ENCODE results near the gene TMEM247.

The TMEM247 gene

GRCh38 chr2:46479265-46479664, at the start of gene TMEM247:
TSS of gene TMEM247 (plus strand) at chr2:46479565.
- H3K4me3 ChIP-seq (ENCODE audit: low read depth, low read length), result no peak within 1 kb of the TSS
- no peak for DNase-seq (ENCODE audit: low read depth)
- TF ChIP-seq CTCF (IDR thresholded peaks at IDR 0.05; ENCODE audit: low read depth, low read length, missing control alignments), result no peak

GRCh38 chr2:46430413-46430812, 49.0 kb upstream of the TMEM247 start:
- DNase-seq (ENCODE audit: low read depth), result no peak
- no peak overlapping the region for H3K4me3 ChIP-seq (ENCODE audit: low read depth, low read length)
- TF ChIP-seq CTCF (IDR thresholded peaks at IDR 0.05; ENCODE audit: low read depth, low read length, missing control alignments), result no peak

- no peak for TF ChIP-seq CTCF (IDR thresholded peaks at IDR 0.05; ENCODE audit: low read depth, low read length, missing control alignments)
- no peak overlapping the region for H3K4me3 ChIP-seq (ENCODE audit: low read depth, low read length)
- no peak for DNase-seq (ENCODE audit: low read depth)
These were observed 48.4 kb upstream of the TMEM247 start for GRCh38 chr2:46430992-46431391.

- no peak for TF ChIP-seq CTCF (IDR thresholded peaks at IDR 0.05; ENCODE audit: low read depth, low read length, missing control alignments)
- H3K4me3 ChIP-seq (ENCODE audit: low read depth, low read length), result no peak overlapping the region
- DNase-seq (ENCODE audit: low read depth), result no peak
These were observed 47.7 kb upstream of the TMEM247 start for GRCh38 chr2:46431481-46432235.

- H3K4me3 ChIP-seq (ENCODE audit: low read depth, low read length), result no peak overlapping the region
- TF ChIP-seq CTCF (IDR thresholded peaks at IDR 0.05; ENCODE audit: low read depth, low read length, missing control alignments), result no peak
- no peak for DNase-seq (ENCODE audit: low read depth)
These were observed 44.5 kb upstream of the TMEM247 start for GRCh38 chr2:46434851-46435273.

- DNase-seq (ENCODE audit: low read depth), result no peak
- TF ChIP-seq CTCF (IDR thresholded peaks at IDR 0.05; ENCODE audit: low read depth, low read length, missing control alignments), result no peak
- no peak overlapping the region for H3K4me3 ChIP-seq (ENCODE audit: low read depth, low read length)
These were observed 44.0 kb upstream of the TMEM247 start for GRCh38 chr2:46435353-46435752.

GRCh38 chr2:46435796-46436360, 43.5 kb upstream of the TMEM247 start:
- TF ChIP-seq CTCF (IDR thresholded peaks at IDR 0.05; ENCODE audit: low read depth, low read length, missing control alignments), result no peak
- no peak for DNase-seq (ENCODE audit: low read depth)
- H3K4me3 ChIP-seq (ENCODE audit: low read depth, low read length), result no peak overlapping the region

Measured in GM12864 (cell line).